Naive thymus-derived CD4-positive, alpha-beta T cell (primary cell): ENCODE measurements around the gene RBBP6. TPM values are rescaled to one million over a fixed set of nuclear protein-coding genes. Genes with fewer than 3 reads are reported as not detected.

Experiments used
- ATAC-seq: fragments of 150-1000 bp; cut with Tn5 transposase; 2 replicates; pipeline ENCODE4 v1.10.0; 2021; ENCODE audit warnings: mild to moderate bottlenecking, moderate library complexity
- CTCF ChIA-PET: fragments of 350-600 bp; sonication (Branson Sonifier 250); formaldehyde crosslinking; loops from one replicate; lab custom pipeline; 2021; ENCODE audit warnings: antibody characterized with exemption; lab: Charles Lee
- POLR2A ChIA-PET: fragments of 350-600 bp; sonication (Branson Sonifier 250); formaldehyde crosslinking; loops from one replicate; lab custom pipeline; 2021; ENCODE audit warnings: antibody characterized with exemption, inconsistent platforms; lab: Charles Lee
- DNase-seq, 9 donors: peaks; one replicate each; pipeline versions ENCODE4 v3.0.0 to v3.0.0-alpha.2; 2020 to 2022; ENCODE audit warnings: mixed read lengths in 1 of 9
- H3K27ac ChIP-seq: one replicate; pipeline ENCODE4 v1.7.0; 2013; ENCODE audit warnings: mild to moderate bottlenecking, low read depth, low read length, moderate library complexity
- H3K27me3 ChIP-seq, 2 donors: one replicate each; pipeline ENCODE4 v1.7.0; 2013; ENCODE audit warnings: low read length in 2 of 2, mild to moderate bottlenecking in 2 of 2, moderate library complexity in 2 of 2; ENCODE audit not compliant: control insufficient read depth in 2 of 2, insufficient read depth in 2 of 2
- H3K36me3 ChIP-seq, 3 experiments: 1 replicate in 2 of 3; 2 replicates in 1 of 3; pipeline ENCODE4 v1.7.0; 2013; ENCODE audit warnings: low read length in 3 of 3, mild to moderate bottlenecking in 3 of 3, moderate library complexity in 1 of 3; ENCODE audit not compliant: insufficient read depth in 3 of 3, control insufficient read depth in 2 of 3
- H3K4me1 ChIP-seq, 2 donors: one replicate each; pipeline ENCODE4 v1.7.0; 2013; ENCODE audit warnings: low read length in 2 of 2, mild to moderate bottlenecking in 2 of 2, moderate library complexity in 1 of 2; ENCODE audit not compliant: control insufficient read depth in 2 of 2, insufficient read depth in 2 of 2
- H3K4me3 ChIP-seq: 2 replicates; pipeline ENCODE4 v1.7.0; 2013; ENCODE audit warnings: mild to moderate bottlenecking, low read length
- H3K9me3 ChIP-seq, 3 experiments: 1 replicate in 2 of 3; 2 replicates in 1 of 3; pipeline ENCODE4 v1.7.0; 2013; ENCODE audit warnings: low read length in 3 of 3; ENCODE audit not compliant: control insufficient read depth in 2 of 3
- H3K27ac Mint-ChIP-seq, 9 donors: one replicate each; pipeline ENCODE4 v1.8.0; 2020 to 2022; ENCODE audit warnings: mixed read lengths in 9 of 9, mild to moderate bottlenecking in 8 of 9, moderate library complexity in 5 of 9, inconsistent platforms in 2 of 9
- H3K27me3 Mint-ChIP-seq, 5 donors: one replicate each; pipeline ENCODE4 v1.8.0; 2021 to 2022; ENCODE audit warnings: mixed read lengths in 5 of 5, mild to moderate bottlenecking in 1 of 5
- H3K36me3 Mint-ChIP-seq, 5 donors: one replicate each; pipeline ENCODE4 v1.8.0; 2020 to 2022; ENCODE audit warnings: mixed read lengths in 5 of 5, mild to moderate bottlenecking in 3 of 5, inconsistent platforms in 1 of 5
- H3K4me1 Mint-ChIP-seq, 7 donors: one replicate each; pipeline ENCODE4 v1.8.0; 2020 to 2022; ENCODE audit warnings: mixed read lengths in 7 of 7, mild to moderate bottlenecking in 3 of 7, inconsistent platforms in 1 of 7
- H3K4me3 Mint-ChIP-seq, 10 donors: one replicate each; pipeline ENCODE4 v1.8.0; 2020 to 2022; ENCODE audit warnings: mild to moderate bottlenecking in 10 of 10, mixed read lengths in 10 of 10, moderate library complexity in 6 of 10, inconsistent platforms in 2 of 10
- H3K9me3 Mint-ChIP-seq, 11 donors: one replicate each; pipeline ENCODE4 v1.8.0; 2020 to 2022; ENCODE audit warnings: mixed read lengths in 11 of 11, mild to moderate bottlenecking in 4 of 11, inconsistent platforms in 1 of 11, moderate library complexity in 1 of 11
- intact Hi-C, 2 donors: fragments of 100-400 bp; cut with micrococcal nuclease; formaldehyde crosslinking; loops; one replicate each; pipeline ENCODE4 v1.15.1; 2023
- polyA plus RNA-seq, 2 donors: library from polyadenylated mRNA; unstranded; fragments of 300-500 nt; fragmentation: Illumina TruSeq; gene quantifications; one replicate each; pipeline ENCODE4 v1.2.3, GENCODE V29; 2021
- total RNA-seq, 6 experiments: library from RNA in 5 of 6; stranded (reverse) in 5 of 6; gene quantifications; 1 replicate in 5 of 6; 2 replicates in 1 of 6; pipeline ENCODE4 v1.2.3 and lab custom pipeline; 2021 to 2026

Gene RBBP6
- total and polyA plus RNA-seq, 7 experiments from 2014 or later: 17.0 to 137 (median 91.2) TPM

GRCh38 chr16:24531166-24531565 is 8.2 kb upstream of the RBBP6 start:
- Mint-ChIP-seq H3K4me1 (peaks cover 0 to 2% (median 0%) of the 10 kb centered on the region in 7 donors), H3K27ac (no peak overlapping the region), H3K27me3 (peaks cover 0 to 19% (median 0%) of the 10 kb centered on the region in 5 donors), H3K4me3 (no peak overlapping the region), H3K9me3 (no peaks in the 10 kb centered on the region), H3K36me3 (no peaks in the 10 kb centered on the region)
- no peak for ATAC-seq
- no peak overlapping the region for H3K4me3 ChIP-seq
- no peaks in the 10 kb centered on the region for H3K27me3 ChIP-seq
- ChIA-PET POLR2A (no interaction called here), CTCF (interaction anchor here (0.8 kb wide), 1 partner anchor 620 kb away, joined by 3 read pairs; no protein-coding TSS in a partner anchor)
- H3K4me1 ChIP-seq: no peaks in the 10 kb centered on the region
- H3K9me3 ChIP-seq: no peaks in the 10 kb centered on the region
- no peak for DNase-seq
- intact Hi-C loops: loop anchor here in 1 of 2 donors (10.0 kb wide), 1 partner anchor 484 kb away; the partner anchor contains the start of gene ARHGAP17
- no peaks in the 10 kb centered on the region for H3K36me3 ChIP-seq
- H3K27ac ChIP-seq: no peak overlapping the region

- no peak overlapping the region for H3K27ac Mint-ChIP-seq
- Histone ChIP-seq H3K4me3 (no peak overlapping the region), H3K4me1 (peaks cover 0 to 5% of the 10 kb centered on the region in 2 donors), H3K9me3 (no peaks in the 10 kb centered on the region), H3K27ac (no peak overlapping the region), H3K27me3 (no peaks in the 10 kb centered on the region), H3K36me3 (peaks cover 0 to 3% (median 0%) of the 10 kb centered on the region in 3 experiments)
- no peaks in the 10 kb centered on the region for H3K9me3 Mint-ChIP-seq
- ChIA-PET CTCF (no interaction called here), POLR2A (no interaction called here)
- no peak overlapping the region for H3K4me3 Mint-ChIP-seq
- H3K27me3 Mint-ChIP-seq: peaks cover 0 to 21% (median 0%) of the 10 kb centered on the region in 5 donors
- peaks cover 0 to 3% (median 0%) of the 10 kb centered on the region in 5 donors for H3K36me3 Mint-ChIP-seq
- ATAC-seq (no peak), DNase-seq (no peak)
- intact Hi-C loops: loop anchor here (5.0 to 10.0 kb wide), 4 partner anchors 480 to 1082 kb away; partner anchors contain the start of genes ARHGAP17 (in 2 of the 2), COG7 (in 1 of the 2) and NDUFAB1 (in 1 of the 2)
- peaks cover 0 to 18% (median 8%) of the 10 kb centered on the region in 7 donors for H3K4me1 Mint-ChIP-seq
Measured at GRCh38 chr16:24534620-24535019, 4.7 kb upstream of the RBBP6 start.

GRCh38 chr16:24535827-24536226 is 3.5 kb upstream of the RBBP6 start:
- H3K36me3 ChIP-seq: peaks cover 0 to 9% (median 0%) of the 10 kb centered on the region in 3 experiments
- DNase-seq (no peak), ATAC-seq (no peak)
- H3K27ac Mint-ChIP-seq: no peak overlapping the region
- intact Hi-C loops: loop anchor here (5.0 to 10.0 kb wide), 4 partner anchors 479 to 1084 kb away; partner anchors contain the start of genes ARHGAP17 (in 2 of the 2), COG7 (in 1 of the 2) and NDUFAB1 (in 1 of the 2)
- POLR2A ChIA-PET: interaction anchor here (1.0 kb wide), 1 partner anchor 513 kb away, joined by 3 read pairs; no protein-coding TSS in a partner anchor
- H3K9me3 Mint-ChIP-seq: no peaks in the 10 kb centered on the region
- H3K4me1 Mint-ChIP-seq: peaks cover 0 to 18% (median 8%) of the 10 kb centered on the region in 7 donors
- H3K36me3 Mint-ChIP-seq: peaks cover 0 to 6% (median 0%) of the 10 kb centered on the region in 5 donors
- CTCF ChIA-PET: interaction anchor here (2.2 kb wide), 1 partner anchor 31 kb away, joined by 5 read pairs; no protein-coding TSS in a partner anchor
- peaks cover 0 to 21% (median 0%) of the 10 kb centered on the region in 5 donors for H3K27me3 Mint-ChIP-seq
- no peak overlapping the region for H3K4me3 Mint-ChIP-seq
- peaks cover 0 to 5% of the 10 kb centered on the region in 2 donors for H3K4me1 ChIP-seq
- H3K4me3 ChIP-seq: no peak overlapping the region
- H3K27me3 ChIP-seq: no peaks in the 10 kb centered on the region
- H3K27ac ChIP-seq: no peak overlapping the region
- no peaks in the 10 kb centered on the region for H3K9me3 ChIP-seq

GRCh38 chr16:24536671-24537070 is 2.7 kb upstream of the RBBP6 start:
- no peak overlapping the region for H3K4me3 ChIP-seq
- no peak overlapping the region for H3K27ac ChIP-seq
- H3K4me3 Mint-ChIP-seq: no peak overlapping the region
- peaks cover 6 to 23% (median 16%) of the 10 kb centered on the region in 7 donors for H3K4me1 Mint-ChIP-seq
- intact Hi-C loops: loop anchor here (5.0 to 10.0 kb wide), 4 partner anchors 478 to 1084 kb away; partner anchors contain the start of genes ARHGAP17 (in 2 of the 2), COG7 (in 1 of the 2) and NDUFAB1 (in 1 of the 2)
- ATAC-seq (no peak), DNase-seq (no peak)
- POLR2A ChIA-PET: no interaction called here
- peak overlapping the region in 1 of 9 donors; percentile 23 for H3K27ac Mint-ChIP-seq
- H3K36me3 Mint-ChIP-seq: peaks cover 0 to 13% (median 5%) of the 10 kb centered on the region in 5 donors
- peaks cover 0 to 18% (median 0%) of the 10 kb centered on the region in 5 donors for H3K27me3 Mint-ChIP-seq
- peaks cover 0 to 9% (median 0%) of the 10 kb centered on the region in 3 experiments for H3K36me3 ChIP-seq
- H3K4me1 ChIP-seq: peaks cover 0 to 7% of the 10 kb centered on the region in 2 donors
- H3K27me3 ChIP-seq: no peaks in the 10 kb centered on the region
- no peaks in the 10 kb centered on the region for H3K9me3 ChIP-seq
- H3K9me3 Mint-ChIP-seq: no peaks in the 10 kb centered on the region
- CTCF ChIA-PET: interaction anchor here (1.0 to 2.2 kb wide), 2 partner anchors 20 to 32 kb away, joined by 5 to 7 read pairs; no protein-coding TSS in a partner anchor

GRCh38 chr16:24537474-24538337 is 1.7 kb upstream of the RBBP6 start:
- H3K4me1 ChIP-seq: peaks cover 4 to 18% of the 10 kb centered on the region in 2 donors
- intact Hi-C loops: loop anchor here (5.0 to 10.0 kb wide), 4 partner anchors 477 to 1085 kb away; partner anchors contain the start of genes ARHGAP17 (in 2 of the 2), COG7 (in 1 of the 2) and NDUFAB1 (in 1 of the 2)
- peaks cover 16 to 33% (median 25%) of the 10 kb centered on the region in 7 donors for H3K4me1 Mint-ChIP-seq
- ATAC-seq (no peak), DNase-seq (peak in 5 of 9 donors; percentile 8 to 27 (median 13))
- CTCF ChIA-PET: interaction anchor here (0.6 to 2.2 kb wide), 3 partner anchors 20 to 33 kb away, joined by 4 to 7 read pairs (median 5); no protein-coding TSS in a partner anchor
- H3K27ac Mint-ChIP-seq: peak overlapping the region in 8 of 9 donors; percentile 15 to 99 (median 53)
- peaks cover 0 to 9% (median 0%) of the 10 kb centered on the region in 3 experiments for H3K36me3 ChIP-seq
- no peak overlapping the region for H3K27ac ChIP-seq
- H3K36me3 Mint-ChIP-seq: peaks cover 4 to 20% (median 5%) of the 10 kb centered on the region in 5 donors
- H3K27me3 ChIP-seq: no peaks in the 10 kb centered on the region
- no peak overlapping the region for H3K4me3 ChIP-seq
- no peaks in the 10 kb centered on the region for H3K9me3 ChIP-seq
- peaks cover 0 to 12% (median 0%) of the 10 kb centered on the region in 5 donors for H3K27me3 Mint-ChIP-seq
- H3K9me3 Mint-ChIP-seq: no peaks in the 10 kb centered on the region
- H3K4me3 Mint-ChIP-seq: peak overlapping the region; percentile 17 to 97 (median 58)
- POLR2A ChIA-PET: interaction anchor here (0.6 to 1.6 kb wide), 5 partner anchors 9 to 196 kb away, joined by 3 to 6 read pairs (median 4); no protein-coding TSS in a partner anchor
